Heart left ventricle (tissue), 16 donors: ENCODE results near the gene MRPL21. TPM values are rescaled to one million over a fixed set of nuclear protein-coding genes. Genes with fewer than 3 reads are reported as not detected.

Experiments
- ATAC-seq, 4 donors: fragments of 200-7000 bp; cut with Tn5 transposase; one replicate each; pipeline ENCODE4 v1.9.1; 2020 to 2022; ENCODE audit warnings: moderate library complexity in 4 of 4, mild to moderate bottlenecking in 3 of 4, moderate number of reproducible peaks in 1 of 4
- DNase-seq, 5 donors: peaks; one replicate each; pipeline ENCODE4 v3.0.0-alpha.2; 2020
- H3K27ac ChIP-seq, 12 donors: fragments of 200-600 bp; sonication (generic) in 4 of 12; one replicate each; pipeline versions ENCODE4 v1.5.0 to v1.8.0; 2016 to 2022; ENCODE audit warnings: mild to moderate bottlenecking in 2 of 12
- H3K27me3 ChIP-seq, 9 donors: fragments of 200-600 bp; sonication (generic) in 2 of 9; one replicate each; pipeline versions ENCODE4 v1.5.1 to v1.8.0; 2016 to 2022; ENCODE audit warnings: mild to moderate bottlenecking in 3 of 9
- H3K36me3 ChIP-seq, 9 donors: fragments of 200-600 bp; sonication (generic) in 2 of 9; one replicate each; pipeline versions ENCODE4 v1.5.0 to v1.8.0; 2018 to 2022; ENCODE audit warnings: mild to moderate bottlenecking in 2 of 9
- H3K4me1 ChIP-seq, 12 donors: fragments of 200-600 bp; sonication (generic) in 4 of 12; one replicate each; pipeline versions ENCODE4 v1.5.0 to v1.8.0; 2016 to 2022; ENCODE audit warnings: mild to moderate bottlenecking in 3 of 12
- H3K4me3 ChIP-seq, 12 donors: fragments of 200-600 bp; sonication (generic) in 4 of 12; one replicate each; pipeline versions ENCODE4 v1.5.0 to v1.8.0; 2017 to 2022; ENCODE audit warnings: mild to moderate bottlenecking in 9 of 12, moderate library complexity in 4 of 12
- H3K9me3 ChIP-seq, 12 donors: fragments of 200-600 bp; sonication (generic) in 4 of 12; one replicate each; pipeline versions ENCODE4 v1.5.0 to v1.8.0; 2016 to 2022; ENCODE audit warnings: mild to moderate bottlenecking in 1 of 12
- POLR2A ChIP-seq, 2 donors: fragments of 450-650 bp; IDR thresholded peaks; one replicate each; pipeline ENCODE4 v1.6.1; 2017; ENCODE audit warnings: antibody characterized with exemption in 2 of 2, mild to moderate bottlenecking in 2 of 2, moderate library complexity in 2 of 2
- WGBS, 4 donors: extraction: QIAGEN DNeasy Blood & Tissue Kit in 2 of 4; methylation state at CpG; one replicate each; pipeline versions ENCODE4 v1.1.5 to v1.1.7; 2013 to 2018; 5-methylcytosine and 5-hydroxymethylcytosine counted together
- intact Hi-C, 10 donors: fragments of 100-400 bp; cut with DNase I; formaldehyde crosslinking; loops; one replicate each; pipeline versions ENCODE4 v1.11.1 to v1.14.2; 2022
- polyA plus RNA-seq, 2 donors: library from polyadenylated mRNA; stranded (reverse); fragments of 200-250 nt; gene quantifications; one replicate each; pipeline ENCODE4 v1.2.3, GENCODE V29; 2013
- total RNA-seq, 9 donors: library from RNA; depleted of rRNA in 2 of 9; stranded (reverse); fragments of >200 nt in 2 of 9; fragmentation: NEBNext Ultra II Directional in 3 of 9; extraction: Animal tissue kit (Norgen Biotek cat#: 25700) in 3 of 9; gene quantifications; one replicate each; pipeline versions ENCODE4 v1.1.0 to v1.2.4, GENCODE V29; 2016 to 2023
- TF ChIP-seq, protein P1 (sequence below), 12 donors: fragments of 200-600 bp; sonication (generic) in 4 of 12; IDR thresholded peaks; one replicate each; pipeline versions ENCODE4 v1.5.0 to v1.8.0; 2018 to 2022; ENCODE audit warnings: antibody characterized with exemption in 12 of 12, mild to moderate bottlenecking in 5 of 12
- donor health status: ischemic (EF 13 %, LVEDD 7.1; RV severe dilation, severe dysfunction).
- donor health status: healthy with polysubstance abuse.
- donor health status: DM: no; HTN: yes; CAD: no.
- donor health status: DM: no; HTN: no; CAD: no.
- donor health status: ischemic (EF 25% LVEDD 6.9; RV normal size, moderate dysfunction).
- donor health status: ischemic (EF 25% LVEDD 5.7; RV mildly dilated, moderate dysfunction).
- donor health status: healthy.
- donor health status: DM: yes; HTN: yes; CAD: no.
- donor health status: ischemic (EF 35%, LVEDD 5.7; RV mildly dilated, moderate dysfunction).
- donor health status: nonischemic (EF 11% LVEDD 7.7; RV severe dilation, severe dysfunction).
- donor health status: DM: yes; HTN: yes; CAD: no.
- donor health status: PGD.
- donor health status: ischemic (EF 29% LVEDD 5.4; RV normal size, mild dysfunction).
- donor health status: nonischemic (EF 23%, LVEDD 6.1; RV moderate dilation, normal function).

MRPL21 gene
- total and polyA plus RNA-seq, 11 donors = 59.9 to 230 (median 88.8) TPM

- intact Hi-C loops = loop anchor here in 1 of 10 donors (10.0 kb wide), 1 partner anchor 154 kb away; no protein-coding TSS in a partner anchor
- WGBS, 4 donors = 93 to 94% (median 94%) methylated on average over 14 to 21 of the region's 21 CpGs
- H3K9me3 ChIP-seq = peaks cover 0 to 6% (median under 1%) of the 10 kb centered on the region in 12 donors
- peak overlapping the region in 1 of 12 donors; percentile 85 for H3K27ac ChIP-seq
- ATAC-seq (no peak), DNase-seq (no peak)
- H3K4me1 ChIP-seq = peaks cover 13 to 30% (median 26%) of the 10 kb centered on the region in 12 donors
- TF ChIP-seq, protein P1, sequence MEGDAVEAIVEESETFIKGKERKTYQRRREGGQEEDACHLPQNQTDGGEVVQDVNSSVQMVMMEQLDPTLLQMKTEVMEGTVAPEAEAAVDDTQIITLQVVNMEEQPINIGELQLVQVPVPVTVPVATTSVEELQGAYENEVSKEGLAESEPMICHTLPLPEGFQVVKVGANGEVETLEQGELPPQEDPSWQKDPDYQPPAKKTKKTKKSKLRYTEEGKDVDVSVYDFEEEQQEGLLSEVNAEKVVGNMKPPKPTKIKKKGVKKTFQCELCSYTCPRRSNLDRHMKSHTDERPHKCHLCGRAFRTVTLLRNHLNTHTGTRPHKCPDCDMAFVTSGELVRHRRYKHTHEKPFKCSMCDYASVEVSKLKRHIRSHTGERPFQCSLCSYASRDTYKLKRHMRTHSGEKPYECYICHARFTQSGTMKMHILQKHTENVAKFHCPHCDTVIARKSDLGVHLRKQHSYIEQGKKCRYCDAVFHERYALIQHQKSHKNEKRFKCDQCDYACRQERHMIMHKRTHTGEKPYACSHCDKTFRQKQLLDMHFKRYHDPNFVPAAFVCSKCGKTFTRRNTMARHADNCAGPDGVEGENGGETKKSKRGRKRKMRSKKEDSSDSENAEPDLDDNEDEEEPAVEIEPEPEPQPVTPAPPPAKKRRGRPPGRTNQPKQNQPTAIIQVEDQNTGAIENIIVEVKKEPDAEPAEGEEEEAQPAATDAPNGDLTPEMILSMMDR (IDR thresholded peaks at IDR 0.05) = no peak
- no peak for TF ChIP-seq POLR2A (IDR thresholded peaks at IDR 0.05)
- H3K36me3 ChIP-seq = peaks cover 0 to 73% (median 59%) of the 10 kb centered on the region in 9 donors
- no peak overlapping the region for H3K4me3 ChIP-seq
- no peaks in the 10 kb centered on the region for H3K27me3 ChIP-seq
Measured at GRCh38 chr11:68930991-68931855, 27.6 kb upstream of the MRPL21 start.

GRCh38 chr11:68929706-68930570 lies 26.3 kb upstream of the MRPL21 start:
- Histone ChIP-seq H3K36me3 (peaks cover 0 to 73% (median 54%) of the 10 kb centered on the region in 9 donors), H3K27me3 (no peaks in the 10 kb centered on the region), H3K4me1 (peaks cover 13 to 30% (median 26%) of the 10 kb centered on the region in 12 donors), H3K9me3 (peaks cover 0 to 19% (median 13%) of the 10 kb centered on the region in 12 donors), H3K27ac (peak overlapping the region in 2 of 12 donors; percentile 64 to 82), H3K4me3 (no peak overlapping the region)
- 92 to 95% (median 94%) methylated on average over 14 to 20 of the region's 20 CpGs for WGBS, 4 donors
- DNase-seq (no peak), ATAC-seq (no peak)
- intact Hi-C loops = loop anchor here in 9 of 10 donors (5.0 to 10.0 kb wide), 6 partner anchors 112 to 715 kb away; partner anchors contain the start of genes TPCN2 (in 6 of the 9) and CCND1 (in 2 of the 9)
- TF ChIP-seq, protein P1 (IDR thresholded peaks at IDR 0.05) = no peak

- Histone ChIP-seq H3K36me3 (peaks cover 0 to 73% (median 53%) of the 10 kb centered on the region in 9 donors), H3K27me3 (no peaks in the 10 kb centered on the region), H3K4me3 (no peak overlapping the region), H3K4me1 (peaks cover 13 to 35% (median 27%) of the 10 kb centered on the region in 12 donors), H3K27ac (peak overlapping the region in 10 of 12 donors; percentile 8 to 82 (median 60)), H3K9me3 (peaks cover 0 to 22% (median 16%) of the 10 kb centered on the region in 12 donors)
- ATAC-seq (no peak), DNase-seq (no peak)
- WGBS, 4 donors = 94 to 98% (median 96%) methylated on average over 14 to 20 of the region's 20 CpGs
- intact Hi-C loops = loop anchor here in 9 of 10 donors (5.0 to 10.0 kb wide), 6 partner anchors 113 to 716 kb away; partner anchors contain the start of genes TPCN2 (in 6 of the 9) and CCND1 (in 2 of the 9)
- TF ChIP-seq, protein P1 (IDR thresholded peaks at IDR 0.05) = no peak
- TF ChIP-seq POLR2A (IDR thresholded peaks at IDR 0.05) = no peak
Measured at GRCh38 chr11:68929135-68929534, 25.5 kb upstream of the MRPL21 start.
